Measurements from ENCODE around the gene FOXD4L5.
"Not testable (repeated sequence)": the region's sequence is repeated elsewhere in the genome, so short reads cannot be mapped to it uniquely, and the experiment has no call there.

Gene FOXD4L5

DNA sequence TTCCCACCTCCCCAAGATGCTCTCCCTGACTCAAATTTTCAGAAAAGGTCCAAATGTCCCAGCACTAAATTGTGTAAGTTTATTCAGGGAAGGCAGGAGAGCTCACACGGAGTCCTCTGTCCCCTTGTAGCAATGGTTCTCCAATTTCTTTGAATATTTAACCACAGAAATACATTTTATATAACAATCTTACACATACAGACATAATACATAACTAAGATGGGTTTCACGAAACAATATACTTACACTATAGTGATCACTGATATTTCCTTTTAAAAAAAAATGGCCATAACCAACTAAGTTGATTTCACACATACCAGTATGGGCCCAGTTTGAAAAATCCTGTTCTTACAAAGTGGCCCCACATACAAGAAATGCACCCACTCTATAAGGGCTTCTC lies at the start of gene FOXD4L5:
TSS of gene FOXD4L5 (minus strand) at position 101 of the 400 bp plus-strand sequence. CDS start 832 bp downstream, outside the sequence.
- DNase-seq, result not testable (repeated sequence)

DNA sequence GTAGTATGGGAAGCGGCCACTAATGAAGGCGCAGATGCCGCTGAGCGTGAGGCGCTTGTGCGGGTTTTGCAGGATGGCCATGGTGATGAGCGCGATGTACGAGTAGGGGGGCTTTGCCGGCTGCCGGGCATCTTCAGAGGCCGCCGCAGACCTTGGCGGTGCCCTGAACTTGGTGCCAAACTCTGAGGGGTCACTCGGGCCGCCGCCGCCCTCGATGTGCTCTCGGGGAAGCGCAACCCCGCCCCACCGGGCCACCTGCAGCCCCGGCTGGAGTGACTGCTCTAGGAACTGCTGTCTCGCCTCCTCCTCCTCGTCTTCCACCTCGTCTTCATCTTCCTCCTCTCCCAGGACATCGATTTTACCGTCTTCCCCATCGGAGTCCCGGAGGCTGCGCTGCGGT lies 1.1 kb downstream of the FOXD4L5 start:
- DNase-seq, result not testable (repeated sequence)

DNA sequence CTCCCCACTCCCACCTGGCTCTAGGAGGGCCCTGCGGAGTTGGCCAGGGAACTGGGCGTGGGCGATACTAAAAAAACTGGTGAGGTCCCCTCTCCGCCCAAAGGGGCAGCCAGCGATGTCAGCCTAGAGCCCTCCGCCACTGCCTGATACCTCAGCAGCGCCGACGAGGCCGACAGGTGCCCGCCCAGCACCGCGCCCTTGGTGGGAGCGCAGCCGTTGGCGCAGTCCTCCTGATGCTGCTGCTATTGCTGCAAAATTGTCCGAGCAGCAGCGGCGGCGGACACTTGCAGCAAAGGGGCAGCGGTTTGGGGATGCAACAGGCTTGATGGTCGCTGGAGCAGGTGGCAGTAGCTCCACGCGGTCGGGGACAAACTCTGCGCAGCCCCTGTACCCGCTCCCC lies 2.0 kb downstream of the FOXD4L5 start:
- DNase-seq, result not testable (repeated sequence)
